Naive thymus-derived CD4-positive, alpha-beta T cell (primary cell): ENCODE measurements around the gene SLC39A2. TPM values are rescaled to one million over a fixed set of nuclear protein-coding genes. Genes with fewer than 3 reads are reported as not detected.

Experiments used
- ATAC-seq: fragments of 150-1000 bp; cut with Tn5 transposase; 2 replicates; pipeline ENCODE4 v1.10.0; 2021; ENCODE audit warnings: mild to moderate bottlenecking, moderate library complexity
- CTCF ChIA-PET: fragments of 350-600 bp; sonication (Branson Sonifier 250); formaldehyde crosslinking; loops from one replicate; lab custom pipeline; 2021; ENCODE audit warnings: antibody characterized with exemption; lab: Charles Lee
- POLR2A ChIA-PET: fragments of 350-600 bp; sonication (Branson Sonifier 250); formaldehyde crosslinking; loops from one replicate; lab custom pipeline; 2021; ENCODE audit warnings: antibody characterized with exemption, inconsistent platforms; lab: Charles Lee
- DNase-seq, 9 donors: peaks; one replicate each; pipeline versions ENCODE4 v3.0.0 to v3.0.0-alpha.2; 2020 to 2022; ENCODE audit warnings: mixed read lengths in 1 of 9
- H3K27ac ChIP-seq: one replicate; pipeline ENCODE4 v1.7.0; 2013; ENCODE audit warnings: mild to moderate bottlenecking, low read depth, low read length, moderate library complexity
- H3K27me3 ChIP-seq, 2 donors: one replicate each; pipeline ENCODE4 v1.7.0; 2013; ENCODE audit warnings: low read length in 2 of 2, mild to moderate bottlenecking in 2 of 2, moderate library complexity in 2 of 2; ENCODE audit not compliant: control insufficient read depth in 2 of 2, insufficient read depth in 2 of 2
- H3K36me3 ChIP-seq, 3 experiments: 1 replicate in 2 of 3; 2 replicates in 1 of 3; pipeline ENCODE4 v1.7.0; 2013; ENCODE audit warnings: low read length in 3 of 3, mild to moderate bottlenecking in 3 of 3, moderate library complexity in 1 of 3; ENCODE audit not compliant: insufficient read depth in 3 of 3, control insufficient read depth in 2 of 3
- H3K4me1 ChIP-seq, 2 donors: one replicate each; pipeline ENCODE4 v1.7.0; 2013; ENCODE audit warnings: low read length in 2 of 2, mild to moderate bottlenecking in 2 of 2, moderate library complexity in 1 of 2; ENCODE audit not compliant: control insufficient read depth in 2 of 2, insufficient read depth in 2 of 2
- H3K4me3 ChIP-seq: 2 replicates; pipeline ENCODE4 v1.7.0; 2013; ENCODE audit warnings: mild to moderate bottlenecking, low read length
- H3K9me3 ChIP-seq, 3 experiments: 1 replicate in 2 of 3; 2 replicates in 1 of 3; pipeline ENCODE4 v1.7.0; 2013; ENCODE audit warnings: low read length in 3 of 3; ENCODE audit not compliant: control insufficient read depth in 2 of 3
- H3K27ac Mint-ChIP-seq, 9 donors: one replicate each; pipeline ENCODE4 v1.8.0; 2020 to 2022; ENCODE audit warnings: mixed read lengths in 9 of 9, mild to moderate bottlenecking in 8 of 9, moderate library complexity in 5 of 9, inconsistent platforms in 2 of 9
- H3K27me3 Mint-ChIP-seq, 5 donors: one replicate each; pipeline ENCODE4 v1.8.0; 2021 to 2022; ENCODE audit warnings: mixed read lengths in 5 of 5, mild to moderate bottlenecking in 1 of 5
- H3K36me3 Mint-ChIP-seq, 5 donors: one replicate each; pipeline ENCODE4 v1.8.0; 2020 to 2022; ENCODE audit warnings: mixed read lengths in 5 of 5, mild to moderate bottlenecking in 3 of 5, inconsistent platforms in 1 of 5
- H3K4me1 Mint-ChIP-seq, 7 donors: one replicate each; pipeline ENCODE4 v1.8.0; 2020 to 2022; ENCODE audit warnings: mixed read lengths in 7 of 7, mild to moderate bottlenecking in 3 of 7, inconsistent platforms in 1 of 7
- H3K4me3 Mint-ChIP-seq, 10 donors: one replicate each; pipeline ENCODE4 v1.8.0; 2020 to 2022; ENCODE audit warnings: mild to moderate bottlenecking in 10 of 10, mixed read lengths in 10 of 10, moderate library complexity in 6 of 10, inconsistent platforms in 2 of 10
- H3K9me3 Mint-ChIP-seq, 11 donors: one replicate each; pipeline ENCODE4 v1.8.0; 2020 to 2022; ENCODE audit warnings: mixed read lengths in 11 of 11, mild to moderate bottlenecking in 4 of 11, inconsistent platforms in 1 of 11, moderate library complexity in 1 of 11
- intact Hi-C, 2 donors: fragments of 100-400 bp; cut with micrococcal nuclease; formaldehyde crosslinking; loops; one replicate each; pipeline ENCODE4 v1.15.1; 2023
- polyA plus RNA-seq, 2 donors: library from polyadenylated mRNA; unstranded; fragments of 300-500 nt; fragmentation: Illumina TruSeq; gene quantifications; one replicate each; pipeline ENCODE4 v1.2.3, GENCODE V29; 2021
- total RNA-seq, 6 experiments: library from RNA in 5 of 6; stranded (reverse) in 5 of 6; gene quantifications; 1 replicate in 5 of 6; 2 replicates in 1 of 6; pipeline ENCODE4 v1.2.3 and lab custom pipeline; 2021 to 2026

The SLC39A2 gene
- total and polyA plus RNA-seq, 7 experiments from 2014 or later = 0.36 to 0.81 TPM; not detected in 5

DNA sequence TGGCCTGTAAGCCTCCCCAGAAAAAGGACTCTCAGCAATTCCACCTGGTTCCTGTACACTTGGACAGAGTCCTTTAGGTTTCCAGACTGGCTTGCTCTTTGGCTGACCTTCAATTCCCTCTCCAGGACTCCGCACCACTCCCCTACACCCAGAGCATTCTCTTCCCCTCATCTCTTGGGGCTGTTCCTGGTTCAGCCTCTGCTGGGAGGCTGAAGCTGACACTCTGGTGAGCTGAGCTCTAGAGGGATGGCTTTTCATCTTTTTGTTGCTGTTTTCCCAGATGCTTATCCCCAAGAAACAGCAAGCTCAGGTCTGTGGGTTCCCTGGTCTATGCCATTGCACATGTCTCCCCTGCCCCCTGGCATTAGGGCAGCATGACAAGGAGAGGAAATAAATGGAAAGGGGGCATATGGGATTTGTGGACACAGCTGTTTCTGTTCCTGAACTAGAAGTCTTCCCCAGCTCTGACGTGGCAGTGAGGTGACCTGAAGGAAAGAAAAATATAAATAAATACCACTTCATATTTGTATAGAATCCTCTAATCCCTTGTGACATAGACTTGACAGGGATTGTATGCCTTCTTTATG is 44.4 kb downstream of the SLC39A2 start:
- intact Hi-C loops = loop anchor here in 1 of 2 donors (5.0 kb wide), 1 partner anchor 346 kb away; no protein-coding TSS in a partner anchor
- H3K9me3 ChIP-seq = no peaks in the 10 kb centered on the region
- H3K4me3 ChIP-seq = no peak overlapping the region
- H3K4me3 Mint-ChIP-seq = no peak overlapping the region
- peaks cover 3 to 35% (median 13%) of the 10 kb centered on the region in 5 donors for H3K27me3 Mint-ChIP-seq
- no peak for DNase-seq
- no peak overlapping the region for H3K27ac Mint-ChIP-seq
- ChIA-PET POLR2A (no interaction called here), CTCF (interaction anchor here (2.0 to 2.5 kb wide), 2 partner anchors 29 to 61 kb away, joined by 9 to 29 read pairs; no protein-coding TSS in a partner anchor)
- no peaks in the 10 kb centered on the region for H3K36me3 Mint-ChIP-seq
- no peak for ATAC-seq
- H3K27ac ChIP-seq = no peak overlapping the region
- peaks cover 2 to 9% (median 8%) of the 10 kb centered on the region in 7 donors for H3K4me1 Mint-ChIP-seq
- no peaks in the 10 kb centered on the region for H3K36me3 ChIP-seq
- H3K4me1 ChIP-seq = no peaks in the 10 kb centered on the region
- no peaks in the 10 kb centered on the region for H3K9me3 Mint-ChIP-seq
- H3K27me3 ChIP-seq = no peaks in the 10 kb centered on the region

DNA sequence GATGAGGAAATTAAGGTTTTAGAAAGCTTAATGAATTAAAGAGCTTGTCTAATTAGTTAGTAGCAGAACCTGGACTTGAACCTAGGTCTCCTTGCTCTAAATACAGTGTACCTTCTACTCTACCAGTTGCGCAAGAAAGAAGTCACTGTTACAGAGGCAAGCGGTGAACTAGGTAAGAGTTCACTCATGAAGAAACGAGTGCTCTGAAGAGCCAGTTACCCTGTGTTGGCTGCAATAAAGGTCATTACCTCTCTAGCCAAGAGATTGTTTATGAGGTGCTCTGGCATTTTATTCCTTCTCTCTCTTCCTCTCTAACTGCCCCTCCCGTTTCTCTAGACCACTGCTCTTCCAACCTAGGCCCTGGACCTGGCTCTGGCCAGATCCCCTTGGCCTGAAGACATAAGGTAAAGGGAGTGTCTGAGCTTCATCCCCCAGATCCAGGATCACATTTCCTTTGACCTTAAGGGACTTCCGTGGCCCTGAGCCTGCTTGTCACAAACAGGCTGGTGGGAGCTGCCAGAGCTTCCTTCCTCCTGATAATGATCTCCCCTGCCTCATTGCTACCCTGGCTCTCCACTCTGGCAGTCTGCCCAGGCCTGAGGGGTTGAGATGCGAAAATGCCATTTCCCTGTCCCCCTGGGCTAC is 45.0 kb downstream of the SLC39A2 start:
- ATAC-seq (peak; percentile 46), DNase-seq (no peak)
- Histone ChIP-seq H3K9me3 (no peaks in the 10 kb centered on the region), H3K27me3 (no peaks in the 10 kb centered on the region), H3K4me3 (no peak overlapping the region), H3K36me3 (no peaks in the 10 kb centered on the region), H3K27ac (no peak overlapping the region), H3K4me1 (no peaks in the 10 kb centered on the region)
- Mint-ChIP-seq H3K27me3 (peaks cover 3 to 35% (median 13%) of the 10 kb centered on the region in 5 donors), H3K27ac (no peak overlapping the region), H3K4me1 (peaks cover 2 to 9% (median 8%) of the 10 kb centered on the region in 7 donors), H3K4me3 (no peak overlapping the region), H3K36me3 (no peaks in the 10 kb centered on the region), H3K9me3 (no peaks in the 10 kb centered on the region)
- ChIA-PET CTCF (interaction anchor here (2.5 kb wide), 1 partner anchor 30 kb away, joined by 29 read pairs; no protein-coding TSS in a partner anchor), POLR2A (no interaction called here)
- intact Hi-C loops = loop anchor here in 1 of 2 donors (5.0 kb wide), 1 partner anchor 347 kb away; no protein-coding TSS in a partner anchor

DNA sequence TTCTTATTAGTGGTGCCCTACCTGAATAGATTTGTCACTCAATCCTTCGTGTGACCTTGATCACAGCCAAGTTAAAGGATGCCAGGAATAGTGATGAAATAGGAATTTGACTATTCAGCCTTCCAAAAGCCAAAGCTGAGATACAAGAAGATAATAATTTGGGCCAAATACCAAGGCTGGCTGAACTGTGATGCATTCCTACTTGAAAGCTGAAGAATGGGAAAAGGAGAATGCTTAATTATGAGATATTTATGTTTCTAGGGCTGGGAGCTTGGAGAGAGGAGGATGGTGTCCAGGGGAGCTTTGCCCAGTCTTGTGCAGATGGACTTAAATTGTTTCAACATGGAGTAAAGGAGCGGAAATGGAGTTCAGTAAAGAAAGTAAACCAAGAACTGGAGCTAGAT is 48.3 kb downstream of the SLC39A2 start:
- ChIA-PET CTCF (interaction anchor here (1.0 to 2.8 kb wide), 3 partner anchors 33 to 42 kb away, joined by 4 to 14 read pairs (median 5); no protein-coding TSS in a partner anchor), POLR2A (no interaction called here)
- Histone ChIP-seq H3K27me3 (peaks cover 0 to 4% of the 10 kb centered on the region in 2 donors), H3K9me3 (no peaks in the 10 kb centered on the region), H3K27ac (no peak overlapping the region), H3K36me3 (no peaks in the 10 kb centered on the region), H3K4me3 (no peak overlapping the region), H3K4me1 (no peaks in the 10 kb centered on the region)
- Mint-ChIP-seq H3K4me3 (no peak overlapping the region), H3K36me3 (no peaks in the 10 kb centered on the region), H3K27me3 (peaks cover 7 to 42% (median 14%) of the 10 kb centered on the region in 5 donors), H3K27ac (no peak overlapping the region), H3K9me3 (no peaks in the 10 kb centered on the region), H3K4me1 (peaks cover 2 to 9% (median 8%) of the 10 kb centered on the region in 7 donors)
- ATAC-seq (no peak), DNase-seq (no peak)
- intact Hi-C loops = no loop called here

DNA sequence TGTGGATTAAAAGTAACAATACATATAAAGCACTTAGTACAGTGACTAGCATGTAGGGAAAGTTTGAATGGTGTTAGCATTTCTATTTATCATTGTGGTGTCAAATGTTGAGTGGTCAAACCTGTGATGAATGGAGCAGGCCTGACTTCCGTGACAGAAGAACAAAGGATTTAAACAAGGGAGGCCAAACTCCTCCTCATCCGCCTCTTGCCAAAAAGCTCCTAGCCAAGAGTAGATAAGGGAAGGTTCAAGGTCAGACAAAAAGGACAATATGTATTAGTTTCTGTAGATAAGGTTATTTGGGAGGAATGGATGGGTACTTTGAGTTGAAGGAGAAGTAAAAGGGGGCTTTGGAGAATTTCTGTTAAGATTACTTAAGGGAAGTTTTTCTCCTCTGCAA is 49.5 kb downstream of the SLC39A2 start:
- no peaks in the 10 kb centered on the region for H3K36me3 Mint-ChIP-seq
- H3K27me3 Mint-ChIP-seq = peaks cover 4 to 42% (median 11%) of the 10 kb centered on the region in 5 donors
- Histone ChIP-seq H3K4me1 (no peaks in the 10 kb centered on the region), H3K9me3 (no peaks in the 10 kb centered on the region), H3K4me3 (no peak overlapping the region), H3K36me3 (no peaks in the 10 kb centered on the region), H3K27me3 (peaks cover 0 to 4% of the 10 kb centered on the region in 2 donors), H3K27ac (no peak overlapping the region)
- ChIA-PET CTCF (interaction anchor here (0.9 to 2.8 kb wide), 2 partner anchors 34 to 44 kb away, joined by 4 to 14 read pairs; no protein-coding TSS in a partner anchor), POLR2A (no interaction called here)
- H3K27ac Mint-ChIP-seq = peak overlapping the region in 1 of 9 donors; percentile 32
- ATAC-seq (no peak), DNase-seq (no peak)
- intact Hi-C loops = no loop called here
- peaks cover 2 to 9% (median 8%) of the 10 kb centered on the region in 7 donors for H3K4me1 Mint-ChIP-seq
- H3K4me3 Mint-ChIP-seq = no peak overlapping the region
- H3K9me3 Mint-ChIP-seq = no peaks in the 10 kb centered on the region

DNA sequence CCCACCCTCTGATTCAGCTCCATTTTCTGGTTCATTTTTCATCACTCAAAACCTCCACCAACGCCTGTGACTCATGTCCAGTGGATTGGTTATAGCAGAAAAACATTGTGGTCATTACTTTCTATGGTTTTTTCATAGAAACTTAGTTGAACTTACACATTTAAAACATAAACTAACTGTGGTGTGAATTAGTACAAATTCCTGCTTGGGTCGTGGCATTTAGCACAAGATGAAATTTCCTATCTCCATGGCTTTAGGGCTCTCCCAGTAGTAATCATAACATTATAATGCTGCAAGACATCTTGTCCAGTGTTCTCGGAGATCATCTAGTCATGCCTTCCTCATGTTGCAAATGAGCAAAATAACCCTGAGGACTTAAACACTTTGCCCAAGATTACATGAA is 50.2 kb downstream of the SLC39A2 start:
- Mint-ChIP-seq H3K4me3 (no peak overlapping the region), H3K9me3 (no peaks in the 10 kb centered on the region), H3K27me3 (peaks cover 4 to 40% (median 9%) of the 10 kb centered on the region in 5 donors), H3K36me3 (no peaks in the 10 kb centered on the region), H3K27ac (no peak overlapping the region), H3K4me1 (peaks cover 0 to 6% (median 5%) of the 10 kb centered on the region in 7 donors)
- ATAC-seq (no peak), DNase-seq (no peak)
- Histone ChIP-seq H3K36me3 (no peaks in the 10 kb centered on the region), H3K27ac (no peak overlapping the region), H3K27me3 (peaks cover 0 to 4% of the 10 kb centered on the region in 2 donors), H3K9me3 (no peaks in the 10 kb centered on the region), H3K4me1 (no peaks in the 10 kb centered on the region), H3K4me3 (no peak overlapping the region)
- intact Hi-C loops = no loop called here
- ChIA-PET POLR2A (no interaction called here), CTCF (no interaction called here)

DNA sequence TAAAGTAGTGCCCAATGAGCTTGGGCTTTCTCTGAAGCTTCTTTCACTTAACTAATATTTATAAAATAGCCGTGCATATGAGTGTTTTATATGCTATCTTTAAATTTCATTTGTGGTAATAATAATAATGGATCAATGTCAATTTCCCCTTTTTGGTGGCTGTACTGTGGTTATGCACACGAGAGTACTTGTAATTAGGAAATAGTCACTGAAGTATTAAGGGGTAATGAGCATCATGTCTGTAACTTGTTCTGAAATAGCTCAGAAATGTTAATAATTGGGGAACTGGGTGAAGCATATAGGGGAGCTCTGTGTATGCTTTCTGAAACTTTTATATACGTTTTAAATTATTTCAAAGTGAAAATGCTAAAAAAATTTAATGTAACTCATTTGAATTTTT is 51.5 kb downstream of the SLC39A2 start:
- H3K27ac ChIP-seq = no peak overlapping the region
- no peaks in the 10 kb centered on the region for H3K4me1 Mint-ChIP-seq
- ATAC-seq (no peak), DNase-seq (no peak)
- intact Hi-C loops = no loop called here
- no peak overlapping the region for H3K4me3 Mint-ChIP-seq
- H3K36me3 Mint-ChIP-seq = no peaks in the 10 kb centered on the region
- no peak overlapping the region for H3K4me3 ChIP-seq
- CTCF ChIA-PET = interaction anchor here (1.0 kb wide), 1 partner anchor 37 kb away, joined by 3 read pairs; no protein-coding TSS in a partner anchor
- no peaks in the 10 kb centered on the region for H3K4me1 ChIP-seq
- H3K9me3 Mint-ChIP-seq = no peaks in the 10 kb centered on the region
- H3K27me3 ChIP-seq = peaks cover 0 to 4% of the 10 kb centered on the region in 2 donors
- no peak overlapping the region for H3K27ac Mint-ChIP-seq
- H3K36me3 ChIP-seq = no peaks in the 10 kb centered on the region
- POLR2A ChIA-PET = no interaction called here
- H3K27me3 Mint-ChIP-seq = peaks cover 4 to 29% (median 5%) of the 10 kb centered on the region in 5 donors
- H3K9me3 ChIP-seq = no peaks in the 10 kb centered on the region
